HG02623 (cell line): ENCODE measurements around the gene CEP68.
"Not testable (repeated sequence)": the region's sequence is repeated elsewhere in the genome, so short reads cannot be mapped to it uniquely, and the experiment has no call there.

Experiments
- ATAC-seq: cut with Tn5 transposase; IDR thresholded peaks from one replicate; pipeline ENCODE4 v1.9.1; 2021; ENCODE audit warnings: moderate library complexity; ENCODE audit not compliant: unreplicated experiment

The CEP68 gene

DNA sequence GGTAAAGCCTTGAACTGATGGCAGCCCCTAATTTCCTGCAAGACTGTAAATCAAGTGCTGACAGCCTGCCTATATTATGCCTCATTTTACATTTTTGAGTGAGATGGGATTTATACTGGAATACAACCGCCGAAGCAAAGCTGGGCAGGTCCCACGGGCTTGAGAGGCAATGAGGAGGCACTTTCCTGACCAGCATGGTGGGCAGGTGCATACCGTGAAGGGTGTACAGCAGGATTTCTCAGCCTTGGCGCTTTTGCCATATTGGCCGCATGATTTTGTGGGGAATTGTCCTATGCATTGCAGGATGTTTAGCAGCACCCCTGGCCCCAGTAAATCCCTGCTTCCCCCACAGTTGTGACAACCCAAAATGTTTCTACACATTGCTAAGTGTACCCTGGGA, 22.8 kb downstream of the CEP68 start:
- ATAC-seq: no peak

DNA sequence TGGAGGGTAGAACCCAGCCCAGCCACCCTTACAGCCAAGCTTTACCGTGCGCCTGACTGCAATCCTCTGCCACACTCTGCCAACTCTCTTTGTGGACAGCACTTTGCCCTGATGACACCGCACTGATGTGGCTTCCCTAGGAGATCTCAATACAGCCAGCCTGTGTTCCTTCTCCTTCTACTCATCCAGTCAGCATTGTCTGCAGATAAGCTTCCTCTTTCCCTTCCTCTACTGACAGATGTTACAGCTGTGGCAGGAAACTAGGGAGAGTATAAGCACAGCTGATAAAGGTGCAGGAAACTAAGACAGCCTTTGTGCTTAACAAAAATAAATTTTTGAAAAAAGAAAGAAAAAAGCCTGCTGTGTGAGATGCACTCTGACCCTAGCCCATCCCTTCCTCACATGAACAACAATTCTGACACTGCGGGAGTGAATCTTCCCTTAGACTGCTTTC, 25.0 kb downstream of the CEP68 start:
- no peak for ATAC-seq

DNA sequence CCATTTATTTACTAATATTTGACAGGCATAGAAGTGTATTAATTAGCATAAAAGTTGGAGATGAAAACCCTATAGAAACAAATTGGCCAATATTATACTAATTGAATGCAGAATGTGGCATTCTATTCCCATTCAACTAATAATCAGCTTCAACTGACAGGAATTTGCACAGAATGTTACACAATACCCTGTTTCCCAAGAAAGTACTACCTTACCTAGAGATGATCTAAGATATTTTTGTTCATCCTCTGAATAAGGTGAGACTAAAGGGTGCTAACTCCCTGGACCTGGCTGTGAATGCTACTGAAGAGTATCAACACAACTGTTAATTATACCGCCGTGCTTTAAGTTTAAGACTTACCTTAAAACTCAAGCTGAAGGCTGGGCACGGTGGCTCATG, 28.9 kb downstream of the CEP68 start:
- ATAC-seq: no peak

DNA sequence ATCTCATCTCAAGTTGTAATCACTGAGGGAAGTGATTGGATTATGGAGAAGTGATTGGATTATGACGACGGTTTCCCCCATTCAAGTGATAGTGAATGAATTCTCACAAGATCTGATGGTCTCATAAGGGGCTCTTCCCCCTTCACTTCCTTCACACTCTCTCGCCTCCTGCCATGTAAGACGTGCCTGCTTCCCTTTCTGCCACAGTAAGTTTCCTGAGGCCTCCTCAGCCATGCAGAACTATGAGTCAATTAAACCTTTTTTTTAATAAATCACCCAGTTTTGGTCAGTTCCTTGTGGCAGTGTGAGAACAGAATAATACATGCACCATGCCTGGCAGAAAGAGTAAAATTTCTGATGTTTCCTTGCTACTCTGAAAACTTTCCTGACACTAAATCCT, 36.6 kb downstream of the CEP68 start:
- ATAC-seq: no peak

DNA sequence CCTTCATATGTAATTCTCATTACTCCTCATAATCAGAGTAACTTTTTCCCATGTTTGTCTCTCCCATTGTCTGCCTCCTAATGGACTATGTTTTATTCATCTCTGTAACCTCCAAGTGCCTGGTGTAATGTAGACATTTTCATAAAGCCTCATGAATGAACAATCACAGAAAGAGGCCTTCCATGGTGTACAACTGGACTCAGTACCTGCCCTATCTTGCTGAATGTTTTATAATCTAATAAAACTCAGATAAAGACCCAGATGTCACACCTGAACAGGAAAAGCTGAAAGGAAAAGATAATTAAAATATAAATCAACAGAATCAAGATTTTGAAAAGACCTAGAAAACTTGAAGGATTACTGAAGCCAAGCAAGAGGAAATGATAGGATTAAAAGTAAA, 37.0 kb downstream of the CEP68 start:
- ATAC-seq: no peak

DNA sequence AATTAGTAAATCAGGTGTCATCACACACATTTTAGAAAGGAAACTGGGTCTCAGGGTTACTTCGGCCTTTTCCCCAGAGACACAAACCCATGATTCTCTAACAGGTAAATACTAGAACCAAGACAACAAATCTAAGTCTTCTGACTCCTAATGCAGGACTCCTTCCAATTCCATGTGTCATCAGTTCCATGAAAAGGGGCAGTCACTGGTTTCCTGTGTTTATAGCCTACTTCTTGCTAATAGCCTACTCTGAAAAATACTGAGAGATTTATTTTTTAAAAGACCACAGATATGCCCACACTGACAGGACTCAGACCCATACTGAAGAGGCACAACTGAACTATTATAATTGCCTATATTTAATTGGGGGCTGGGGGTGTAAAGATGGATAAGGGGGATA, 40.7 kb downstream of the CEP68 start:
- no peak for ATAC-seq

DNA sequence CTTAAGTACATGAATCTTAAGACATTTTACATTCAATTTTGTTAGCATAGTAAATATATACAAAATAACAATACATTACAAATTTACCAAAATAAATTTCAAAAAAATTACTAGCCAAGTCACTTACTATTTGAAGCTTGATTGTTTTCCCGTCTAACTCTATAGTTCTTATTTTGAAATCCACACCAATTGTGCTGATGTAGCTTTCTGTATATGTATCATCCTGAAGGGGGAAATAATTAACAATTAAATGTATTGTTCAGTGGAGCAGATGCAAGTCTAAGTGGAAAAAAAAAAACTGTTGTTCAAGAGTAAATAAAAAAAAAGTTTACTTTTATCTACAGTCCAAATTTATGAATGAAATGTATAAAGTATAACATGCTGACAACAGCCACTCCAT, 41.6 kb downstream of the CEP68 start:
- no peak for ATAC-seq

DNA sequence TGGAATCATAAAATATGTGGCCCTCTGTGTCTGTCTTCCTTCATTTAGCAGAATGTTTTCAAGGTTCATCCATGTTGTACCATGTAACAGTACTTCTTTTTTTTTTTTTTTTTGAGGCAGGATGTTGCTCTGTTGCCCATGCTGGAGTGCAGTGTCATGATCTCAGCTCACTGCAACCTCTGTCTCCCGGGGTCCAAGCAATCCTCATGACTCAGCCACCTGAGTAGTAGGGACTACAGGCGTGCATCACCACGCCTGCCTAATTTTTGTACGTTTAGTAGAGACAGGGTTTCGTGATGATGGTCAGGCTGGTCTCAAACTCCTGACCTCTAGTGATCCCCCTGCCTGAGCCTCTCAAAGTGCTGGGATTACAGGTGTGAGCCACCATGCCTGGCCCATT, 42.5 kb downstream of the CEP68 start:
- ATAC-seq: no peak

DNA sequence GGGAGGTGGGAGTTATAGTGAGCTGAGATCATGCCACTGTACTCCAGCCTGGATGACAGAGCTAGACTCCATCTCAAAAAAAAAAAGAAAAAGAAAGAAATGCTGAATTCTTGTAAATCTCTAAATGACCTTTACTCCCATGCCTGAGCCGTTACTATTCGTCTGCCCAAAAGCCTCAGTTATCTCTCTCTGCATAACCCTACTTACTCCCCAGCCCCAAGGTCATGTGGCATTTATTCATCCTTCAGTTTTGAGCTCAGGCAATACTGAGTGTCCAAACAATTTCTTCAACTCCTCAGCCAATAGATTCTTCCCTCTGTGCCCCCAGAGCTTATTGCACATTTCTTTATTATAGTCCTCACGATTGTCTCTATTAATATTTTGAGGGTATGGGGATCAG, 44.9 kb downstream of the CEP68 start:
- no peak for ATAC-seq

DNA sequence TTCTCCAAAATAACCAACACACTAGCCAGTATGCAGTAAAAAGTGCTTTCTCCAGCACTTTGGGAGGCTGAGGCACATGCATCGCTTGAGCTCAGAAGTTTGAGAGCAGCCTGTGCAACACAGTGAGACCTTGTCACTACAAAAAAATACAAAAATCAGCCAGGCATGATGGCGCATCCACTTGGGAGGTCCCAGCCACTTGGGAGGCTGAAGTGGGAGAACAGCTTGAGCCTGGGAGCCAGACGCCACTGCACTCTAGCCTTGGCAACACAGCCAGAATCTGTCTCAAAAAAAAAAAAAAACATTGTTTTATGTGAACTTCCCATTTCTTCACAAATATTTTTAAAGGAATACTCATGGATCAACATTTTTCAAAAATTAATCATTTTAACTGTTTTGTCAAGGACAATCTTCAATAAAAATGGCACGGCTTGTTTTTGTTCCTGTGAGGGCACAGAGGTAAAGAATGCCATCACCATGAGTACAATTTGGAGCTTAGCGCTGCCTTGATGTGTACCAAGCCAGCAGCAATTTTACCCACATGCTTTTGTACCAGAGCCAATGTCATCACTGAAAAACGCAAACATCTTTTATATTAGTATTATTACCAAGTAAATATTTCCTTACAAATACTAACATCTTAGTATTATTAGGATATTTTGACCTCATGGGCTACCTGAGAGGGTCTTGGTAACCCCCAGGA, 46.9 kb downstream of the CEP68 start:
- no peak for ATAC-seq

DNA sequence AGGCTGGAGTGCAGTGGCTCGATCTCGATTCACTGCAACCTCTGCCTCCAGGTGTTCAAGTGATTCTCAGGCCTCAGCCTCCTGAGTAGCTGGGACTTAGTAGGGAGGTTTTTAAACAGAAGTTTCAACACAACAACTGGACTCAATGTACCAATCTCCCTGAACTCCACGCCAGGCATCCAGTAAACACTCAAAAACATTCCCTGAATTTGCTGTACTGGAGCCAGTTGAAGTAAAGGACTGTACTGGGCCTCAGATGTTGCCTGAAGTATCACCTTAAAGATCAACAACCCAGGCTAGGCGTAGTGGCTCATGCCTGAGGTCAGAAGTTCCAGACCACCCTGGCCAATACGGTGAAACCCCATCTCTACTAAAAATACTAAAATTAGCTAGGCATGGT, 51.3 kb downstream of the CEP68 start:
- ATAC-seq: no peak

DNA sequence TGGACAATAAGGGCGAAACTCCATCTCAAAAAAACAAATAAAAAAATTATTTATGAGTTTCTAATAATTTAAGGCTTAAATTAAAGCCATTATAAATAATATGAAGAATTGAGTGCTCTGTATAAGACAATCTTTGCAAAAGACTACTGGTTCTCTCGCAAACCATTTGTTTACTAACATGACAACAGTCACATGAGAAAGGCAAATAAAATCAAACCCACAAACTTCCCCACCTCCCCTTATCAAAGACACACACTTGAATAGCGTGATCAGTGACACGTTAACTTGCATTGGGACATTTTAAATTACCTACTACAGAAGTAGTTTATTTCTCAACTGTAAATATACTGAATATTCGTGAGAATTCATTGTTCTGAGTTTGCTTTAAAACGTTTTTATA, 52.6 kb downstream of the CEP68 start:
- ATAC-seq: no peak

DNA sequence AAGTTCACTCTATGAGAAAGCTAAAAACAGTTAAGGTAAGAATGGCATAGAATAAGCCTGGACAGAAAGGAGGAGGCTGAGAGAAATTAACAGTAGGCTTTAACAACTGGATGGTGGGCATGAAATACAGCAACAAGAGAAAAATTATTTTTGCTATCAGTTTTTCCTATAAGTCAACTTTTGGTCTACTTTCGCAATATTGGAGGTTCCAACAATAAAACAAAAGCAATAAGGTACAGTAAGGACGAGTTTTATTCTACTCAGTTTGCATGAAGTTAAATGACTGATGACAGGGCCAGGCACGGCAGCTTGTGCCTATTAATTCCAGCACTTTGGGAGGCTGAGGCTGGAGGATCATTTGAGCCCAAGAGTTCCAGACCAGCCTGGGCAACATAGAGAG, 56.4 kb downstream of the CEP68 start:
- no peak for ATAC-seq

DNA sequence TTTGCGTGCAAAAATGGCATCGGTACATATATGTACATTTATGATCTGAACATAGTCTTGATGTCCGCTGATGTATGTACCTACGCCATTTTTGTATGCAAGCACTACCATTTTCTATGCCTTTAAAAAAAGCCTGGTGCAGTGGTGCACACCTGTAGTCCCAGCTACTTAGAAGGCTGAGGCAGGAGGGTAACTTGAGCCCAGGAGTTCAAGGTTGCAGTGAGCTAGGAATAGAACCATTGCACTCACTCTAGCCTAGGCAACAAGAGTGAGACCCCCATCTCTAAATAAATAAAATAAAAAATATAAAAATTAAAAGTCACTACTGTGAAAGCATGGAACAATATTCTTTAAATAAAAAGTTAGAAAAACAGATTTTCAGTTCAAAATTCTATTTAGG, 57.0 kb downstream of the CEP68 start:
- ATAC-seq: no peak

DNA sequence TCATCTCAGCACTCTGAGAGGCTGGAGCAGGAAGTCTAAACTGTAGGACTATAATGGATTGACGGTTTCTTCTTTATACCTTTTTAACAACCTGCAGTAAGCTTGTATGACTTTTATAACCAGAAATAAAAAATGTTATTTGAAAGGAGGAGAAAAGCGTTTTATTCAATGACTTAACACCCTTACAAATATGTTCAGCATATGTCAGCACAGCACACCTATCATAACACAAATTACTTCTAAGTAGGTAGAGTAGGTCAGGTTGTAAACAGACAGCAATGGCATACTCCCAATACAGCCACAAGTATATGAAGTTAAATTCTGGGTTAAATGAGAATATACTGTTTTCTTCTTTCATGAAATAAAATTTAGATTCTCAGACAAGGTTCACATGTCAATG, 57.6 kb downstream of the CEP68 start:
- no peak for ATAC-seq

DNA sequence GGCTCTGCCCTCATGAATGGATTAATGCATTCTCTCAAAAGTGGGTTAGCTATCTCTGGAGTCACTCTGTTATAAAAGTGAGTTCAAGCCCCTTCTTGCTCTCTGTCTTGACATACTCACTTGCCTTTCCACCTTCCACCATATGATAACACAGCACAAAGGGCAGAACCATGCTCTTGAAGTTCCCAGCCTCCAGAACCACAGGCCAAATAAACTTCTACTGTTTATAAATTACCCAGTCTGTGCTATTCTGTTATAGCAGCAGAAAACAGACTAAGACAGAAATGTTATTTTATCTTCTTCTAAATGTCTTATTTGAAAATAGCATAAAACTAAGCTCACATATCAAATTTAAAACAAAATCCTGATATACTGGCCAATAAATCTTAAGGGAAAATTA, 58.7 kb downstream of the CEP68 start:
- no peak for ATAC-seq

DNA sequence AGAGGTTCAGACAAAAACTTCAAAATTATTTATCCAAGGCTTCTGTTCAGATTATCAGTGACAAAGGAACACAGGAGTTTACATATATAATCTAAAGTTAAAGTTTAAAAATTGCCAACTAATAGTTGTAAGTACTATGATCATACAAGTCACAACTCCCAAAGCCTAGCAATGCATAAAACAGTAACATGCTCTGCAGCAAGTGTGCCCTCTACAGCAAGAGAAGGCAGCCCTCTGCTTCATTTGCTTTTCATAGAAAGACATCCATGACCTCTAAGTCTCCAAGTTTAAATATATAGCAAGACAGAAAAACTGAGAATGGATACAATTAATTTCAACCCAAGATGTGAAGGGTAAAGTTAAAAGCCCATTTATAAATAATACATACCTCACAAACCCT, 60.4 kb downstream of the CEP68 start:
- no peak for ATAC-seq

DNA sequence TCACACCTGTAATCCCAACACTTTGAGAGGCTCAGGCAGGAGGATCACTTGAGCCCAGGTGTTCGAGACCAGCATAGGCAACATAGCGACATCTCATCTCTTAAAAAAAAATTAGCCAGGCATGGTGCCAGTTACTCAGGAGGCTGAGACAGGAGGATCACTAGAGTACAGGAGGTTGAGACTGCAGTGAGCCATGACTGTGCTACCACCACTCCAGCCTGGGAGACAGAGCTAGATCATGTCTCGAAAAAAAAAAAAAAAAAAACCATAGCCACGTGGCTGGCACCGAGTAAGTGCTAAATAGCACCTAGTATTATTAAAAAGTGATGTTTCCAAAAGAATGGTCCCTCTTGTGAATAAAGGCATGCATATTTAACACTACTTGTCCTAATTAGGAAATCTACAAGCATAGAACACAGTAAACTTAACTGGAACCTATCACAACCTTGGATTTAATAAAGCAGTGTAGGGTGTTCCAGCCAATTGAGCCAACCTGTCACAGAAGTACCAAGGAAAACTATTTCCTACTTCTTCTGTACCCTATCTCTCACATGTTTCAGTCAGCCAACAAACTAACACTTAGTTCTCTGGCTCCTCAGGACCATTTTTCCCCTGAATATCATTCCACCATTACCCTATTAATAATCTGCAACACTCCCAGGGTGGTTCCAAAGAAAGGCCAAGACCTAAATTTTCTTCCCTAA, 64.9 kb downstream of the CEP68 start:
- ATAC-seq: no peak

DNA sequence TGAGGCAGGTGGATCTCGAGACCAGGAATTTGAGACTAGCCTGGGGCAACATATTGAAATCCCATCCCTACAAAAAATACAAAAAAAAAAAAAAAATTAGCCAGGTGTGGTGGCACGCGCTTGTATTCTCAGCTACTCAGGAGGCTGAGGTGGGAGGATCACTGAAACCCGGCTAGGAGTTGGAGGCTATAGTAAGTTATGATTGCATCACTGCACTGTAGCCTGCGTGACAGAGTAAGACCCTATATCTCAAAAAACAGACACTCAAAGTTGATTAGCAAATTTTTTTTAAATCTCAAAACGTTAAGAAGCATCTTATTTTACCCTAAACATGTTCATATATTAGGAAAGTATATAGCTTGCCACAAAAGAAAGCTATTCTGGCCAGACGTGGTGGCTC, 66.1 kb downstream of the CEP68 start:
- ATAC-seq: no peak

DNA sequence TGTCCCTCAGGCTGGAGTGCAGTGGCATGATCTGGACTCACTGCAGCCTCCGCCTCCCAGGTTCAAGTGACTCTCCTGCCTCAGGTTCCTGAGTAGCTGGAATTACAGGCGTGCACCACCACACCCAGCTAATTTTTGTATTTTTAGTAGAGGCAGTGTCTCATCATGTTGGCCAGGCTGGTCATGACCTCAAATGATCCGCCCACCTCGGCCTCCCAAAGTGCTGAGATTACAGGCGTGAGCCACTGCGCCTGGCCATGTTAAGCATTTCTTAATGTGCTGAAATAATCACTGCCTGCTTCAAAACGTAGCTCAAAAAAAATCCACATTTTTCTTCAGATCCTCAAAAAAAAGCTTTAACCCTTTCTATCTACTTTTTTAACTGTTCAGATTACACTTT, 69.2 kb downstream of the CEP68 start:
- ATAC-seq: not testable (repeated sequence)

DNA sequence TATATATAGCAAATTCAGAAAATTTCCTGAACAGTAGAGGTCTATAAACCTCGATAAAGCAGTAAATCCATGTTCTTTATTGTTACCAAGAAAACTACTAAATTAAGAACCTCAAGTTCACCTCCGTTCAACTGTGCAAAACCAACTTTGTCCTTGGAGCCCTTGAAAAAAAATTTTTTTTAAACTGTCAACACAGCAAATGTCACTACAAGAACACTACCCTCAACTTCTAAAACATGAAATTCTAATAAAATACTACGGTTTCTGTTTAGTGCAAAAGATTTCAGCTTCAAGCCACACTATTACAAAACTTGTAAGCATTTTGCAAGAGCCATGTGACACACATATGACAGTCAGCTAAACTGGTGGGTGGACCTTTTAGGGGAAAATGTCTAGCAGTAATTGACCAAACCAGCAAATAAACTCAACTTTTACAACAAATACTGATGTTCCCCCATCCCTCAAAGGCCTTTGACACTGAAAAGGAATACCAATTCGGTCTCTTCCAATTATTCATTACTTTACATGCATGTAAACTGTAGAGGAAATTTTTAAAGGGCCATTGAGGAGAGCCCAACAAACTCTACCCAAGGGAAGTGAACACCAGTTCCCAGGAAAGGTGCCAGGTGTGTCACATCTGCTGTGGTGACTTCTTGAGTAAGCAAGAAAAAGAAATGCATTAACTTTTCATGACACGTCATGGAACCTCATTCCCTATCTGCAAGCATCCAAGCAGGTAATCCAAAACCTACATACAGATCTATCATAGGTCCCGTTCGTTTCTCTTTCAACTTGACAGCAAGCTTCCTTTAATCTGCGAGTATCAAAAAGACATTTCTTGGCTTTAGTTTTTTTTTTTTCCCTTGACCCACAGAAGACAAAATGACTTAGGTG, 72.3 kb downstream of the CEP68 start:
- ATAC-seq: no peak

DNA sequence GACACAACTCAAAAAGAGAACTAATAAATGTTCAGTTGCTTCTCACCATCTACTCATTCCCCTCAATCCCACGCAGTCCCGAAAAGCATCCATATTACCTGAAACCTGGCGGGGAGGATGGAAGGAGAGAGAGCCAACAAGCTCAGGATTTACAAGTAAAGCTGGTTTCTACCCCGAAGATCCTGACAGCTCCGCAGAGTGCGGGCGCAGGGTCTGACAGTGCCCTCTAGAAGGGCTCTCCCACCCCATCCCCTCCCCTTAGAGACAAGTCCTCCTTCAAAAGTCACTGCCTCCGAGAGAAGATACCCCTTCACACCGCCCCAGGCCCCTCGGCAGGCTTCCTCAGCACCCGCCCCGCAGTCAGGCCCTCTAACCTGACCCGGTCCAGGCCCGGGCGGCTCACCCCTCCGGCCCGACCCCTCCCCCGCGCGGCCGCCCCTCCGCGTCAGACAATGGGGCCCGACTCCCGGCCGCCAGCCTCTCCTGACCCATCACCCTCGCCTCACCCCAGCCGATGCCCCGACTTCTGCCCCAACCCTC, 73.1 kb downstream of the CEP68 start:
- ATAC-seq: no peak
